GM21515 (cell line): ENCODE results near the gene ZNF213.

Source experiments
- ATAC-seq: cut with Tn5 transposase; IDR thresholded peaks from one replicate; pipeline ENCODE4 v1.9.1; 2021; ENCODE audit not compliant: unreplicated experiment

ZNF213 gene

GRCh38 chr16:3101018-3101840 lies 33.6 kb upstream of the ZNF213 start:
- no peak for ATAC-seq

- ATAC-seq = no peak
These were observed 32.9 kb upstream of the ZNF213 start for GRCh38 chr16:3101841-3102470.

GRCh38 chr16:3106205-3106928 lies 28.5 kb upstream of the ZNF213 start:
- ATAC-seq = peak; percentile 79

GRCh38 chr16:3112058-3112880 lies 22.6 kb upstream of the ZNF213 start, which contains the start of gene ZNF205:
TSS of gene ZNF205 (plus strand) at chr16:3112586. CDS start at chr16:3113431, 845 bp downstream.
- no peak for ATAC-seq

GRCh38 chr16:3112881-3113574 lies 21.8 kb upstream of the ZNF213 start:
- ATAC-seq = no peak

GRCh38 chr16:3113765-3114479 lies 20.9 kb upstream of the ZNF213 start:
- ATAC-seq = no peak

- no peak for ATAC-seq
These were observed 19.8 kb upstream of the ZNF213 start for GRCh38 chr16:3115003-3115402.

GRCh38 chr16:3115561-3115960 lies 19.3 kb upstream of the ZNF213 start:
- no peak for ATAC-seq

GRCh38 chr16:3118204-3118790 lies 16.5 kb upstream of the ZNF213 start:
- ATAC-seq = no peak

- ATAC-seq = no peak
These were observed 16.0 kb upstream of the ZNF213 start for GRCh38 chr16:3118846-3119245.

GRCh38 chr16:3119286-3119685 lies 15.5 kb upstream of the ZNF213 start:
- ATAC-seq = no peak

- no peak for ATAC-seq
These were observed 15.0 kb upstream of the ZNF213 start for GRCh38 chr16:3119701-3120408.

GRCh38 chr16:3120435-3120834 lies 14.4 kb upstream of the ZNF213 start:
- ATAC-seq = no peak

GRCh38 chr16:3121851-3122467 lies 12.9 kb upstream of the ZNF213 start:
- ATAC-seq = no peak

- no peak for ATAC-seq
These were observed 11.8 kb upstream of the ZNF213 start for GRCh38 chr16:3122926-3123570.

- ATAC-seq = peak; percentile 78
These were observed 10.6 kb upstream of the ZNF213 start for GRCh38 chr16:3123986-3124886.

- ATAC-seq = no peak
These were observed 7.1 kb upstream of the ZNF213 start for GRCh38 chr16:3127745-3128144.
